Natural killer cell (primary cell): ENCODE results near the gene UBE2I. TPM values are rescaled to one million over a fixed set of nuclear protein-coding genes. Genes with fewer than 3 reads are reported as not detected.

Experiments
- ATAC-seq, 3 donors: fragments of 150-1000 bp in 2 of 3; fragments of 200-7000 bp in 1 of 3; cut with Tn5 transposase; 1 replicate in 1 of 3; 2 replicates in 2 of 3; pipeline ENCODE4 v1.10.0; 2021; ENCODE audit warnings: mild to moderate bottlenecking in 2 of 3, moderate library complexity in 2 of 3
- DNase-seq, 2 donors: peaks; one replicate each; pipeline versions ENCODE4 v3.0.0 to v3.0.0-alpha.2; 2013 to 2021; ENCODE audit warnings: mixed read lengths in 1 of 2
- H3K27ac ChIP-seq: one replicate; pipeline ENCODE4 v1.5.1; 2013; ENCODE audit warnings: mild to moderate bottlenecking, low read length
- H3K27me3 ChIP-seq: one replicate; pipeline ENCODE4 v1.6.1; 2013; ENCODE audit warnings: low read length; ENCODE audit not compliant: control insufficient read depth, insufficient read depth
- H3K36me3 ChIP-seq: one replicate; pipeline ENCODE4 v1.6.1; 2013; ENCODE audit warnings: low read length; ENCODE audit not compliant: control insufficient read depth, insufficient read depth
- H3K4me1 ChIP-seq: one replicate; pipeline ENCODE4 v1.6.1; 2013; ENCODE audit warnings: low read length; ENCODE audit not compliant: control insufficient read depth, insufficient read depth
- H3K4me3 ChIP-seq: one replicate; pipeline ENCODE4 v1.5.1; 2013; ENCODE audit warnings: low read length
- H3K9me3 ChIP-seq: one replicate; pipeline ENCODE4 v1.6.1; 2013; ENCODE audit warnings: low read length; ENCODE audit not compliant: control insufficient read depth, insufficient read depth
- H3K27ac Mint-ChIP-seq, 2 donors: one replicate each; pipeline ENCODE4 v1.8.0; 2022; ENCODE audit warnings: mild to moderate bottlenecking in 2 of 2, mixed read lengths in 2 of 2, moderate library complexity in 1 of 2
- H3K27me3 Mint-ChIP-seq, 2 donors: one replicate each; pipeline ENCODE4 v1.8.0; 2022; ENCODE audit warnings: low read depth in 2 of 2, mixed read lengths in 2 of 2
- H3K36me3 Mint-ChIP-seq: one replicate; pipeline ENCODE4 v1.8.0; 2022; ENCODE audit warnings: mixed read lengths
- H3K4me1 Mint-ChIP-seq, 2 donors: one replicate each; pipeline ENCODE4 v1.8.0; 2022; ENCODE audit warnings: mixed read lengths in 2 of 2
- H3K4me3 Mint-ChIP-seq: one replicate; pipeline ENCODE4 v1.8.0; 2022; ENCODE audit warnings: mild to moderate bottlenecking, moderate library complexity, mixed read lengths
- H3K9me3 Mint-ChIP-seq, 2 donors: one replicate each; pipeline ENCODE4 v1.8.0; 2022; ENCODE audit warnings: mixed read lengths in 2 of 2
- WGBS: methylation state at CpG from one replicate; pipeline ENCODE4 v1.1.7; 2013; ENCODE audit warnings: missing lambda C conversion rate; ENCODE audit not compliant: insufficient coverage; 5-methylcytosine and 5-hydroxymethylcytosine counted together
- intact Hi-C: fragments of 100-400 bp; cut with micrococcal nuclease; formaldehyde crosslinking; loops from one replicate; pipeline ENCODE4 v1.14.2; 2022
- total RNA-seq, 4 donors: library from RNA; stranded (reverse); fragments of 120-200 nt in 1 of 4; gene quantifications; one replicate each; pipeline versions ENCODE4 v1.2.3 to v1.2.4, GENCODE V29; 2013 to 2022
- TF ChIP-seq, protein P1 (sequence below): fragments of 200-600 bp; IDR thresholded peaks from one replicate; pipeline ENCODE4 v1.8.0; 2022; ENCODE audit warnings: antibody characterized with exemption

Gene UBE2I
- total RNA-seq, 3 donors from 2014 or later (not counting 1 experiment from before 2014, with no cell fraction given) = 367 to 412 (median 383) TPM

DNA sequence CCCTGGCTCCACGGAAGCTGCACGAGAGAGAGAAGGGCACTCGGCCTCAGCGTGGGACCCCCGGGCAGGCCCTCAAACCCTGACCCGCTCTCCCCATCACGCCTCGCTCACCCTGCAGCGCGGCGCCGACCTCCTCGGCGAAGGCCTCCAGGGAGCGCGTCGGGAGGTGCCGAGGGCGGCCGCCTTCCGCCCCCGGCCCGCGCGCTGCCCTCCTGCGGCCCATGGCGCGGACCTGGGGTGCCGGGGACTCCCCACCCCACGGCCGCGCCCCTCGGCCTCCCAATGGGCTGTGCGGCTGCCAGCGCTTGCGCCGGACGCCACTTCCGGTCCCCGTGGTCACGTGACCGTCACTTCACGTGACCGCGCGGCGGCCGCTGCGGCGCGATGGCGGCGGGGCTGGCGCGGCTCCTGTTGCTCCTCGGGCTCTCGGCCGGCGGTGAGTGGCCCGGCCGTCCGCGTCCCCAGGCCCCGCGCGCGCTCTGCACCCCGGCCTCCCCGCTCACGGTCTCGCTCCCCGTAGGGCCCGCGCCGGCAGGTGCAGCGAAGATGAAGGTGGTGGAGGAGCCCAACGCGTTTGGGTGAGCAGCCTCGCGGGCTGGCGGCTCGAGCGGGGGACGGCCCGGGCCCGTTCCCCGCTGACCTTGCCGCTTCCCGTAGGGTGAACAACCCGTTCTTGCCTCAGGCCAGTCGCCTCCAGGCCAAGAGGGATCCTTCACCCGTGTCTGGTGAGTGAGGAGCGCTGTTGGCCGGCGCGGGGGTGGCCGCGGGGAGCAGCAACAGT, 42.3 kb downstream of the UBE2I start, which contains the start of the genes GNPTG and TSR3:
Gene GNPTG, plus strand, starts transcription at position 350 of the 781 bp plus-strand sequence. Its CDS starts 35 bp downstream, at position 385.
Gene TSR3, minus strand, starts transcription at position 297 of the 781 bp plus-strand sequence. Its CDS starts 74 bp downstream, at position 223.
- no peaks in the 10 kb centered on the region for H3K9me3 ChIP-seq
- DNase-seq (peak; percentile 89 to 95), ATAC-seq (peak; percentile 91 to 96 (median 95))
- H3K4me1 ChIP-seq = peaks cover 25% of the 10 kb centered on the region
- peak within 1 kb of the TSS; percentile 74 for H3K4me3 ChIP-seq
- H3K27ac Mint-ChIP-seq = peak within 1 kb of the TSS; percentile 80
- H3K36me3 Mint-ChIP-seq = no peaks in the 10 kb centered on the region
- H3K9me3 Mint-ChIP-seq = no peaks in the 10 kb centered on the region
- TF ChIP-seq, protein P1, sequence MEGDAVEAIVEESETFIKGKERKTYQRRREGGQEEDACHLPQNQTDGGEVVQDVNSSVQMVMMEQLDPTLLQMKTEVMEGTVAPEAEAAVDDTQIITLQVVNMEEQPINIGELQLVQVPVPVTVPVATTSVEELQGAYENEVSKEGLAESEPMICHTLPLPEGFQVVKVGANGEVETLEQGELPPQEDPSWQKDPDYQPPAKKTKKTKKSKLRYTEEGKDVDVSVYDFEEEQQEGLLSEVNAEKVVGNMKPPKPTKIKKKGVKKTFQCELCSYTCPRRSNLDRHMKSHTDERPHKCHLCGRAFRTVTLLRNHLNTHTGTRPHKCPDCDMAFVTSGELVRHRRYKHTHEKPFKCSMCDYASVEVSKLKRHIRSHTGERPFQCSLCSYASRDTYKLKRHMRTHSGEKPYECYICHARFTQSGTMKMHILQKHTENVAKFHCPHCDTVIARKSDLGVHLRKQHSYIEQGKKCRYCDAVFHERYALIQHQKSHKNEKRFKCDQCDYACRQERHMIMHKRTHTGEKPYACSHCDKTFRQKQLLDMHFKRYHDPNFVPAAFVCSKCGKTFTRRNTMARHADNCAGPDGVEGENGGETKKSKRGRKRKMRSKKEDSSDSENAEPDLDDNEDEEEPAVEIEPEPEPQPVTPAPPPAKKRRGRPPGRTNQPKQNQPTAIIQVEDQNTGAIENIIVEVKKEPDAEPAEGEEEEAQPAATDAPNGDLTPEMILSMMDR = no peak
- peak within 1 kb of the TSS; percentile 55 for H3K27ac ChIP-seq
- no peaks in the 10 kb centered on the region for H3K27me3 Mint-ChIP-seq
- under 1% methylated on average over 98 of the region's 98 CpGs for WGBS
- H3K36me3 ChIP-seq = peaks cover 12% of the 10 kb centered on the region
- H3K4me3 Mint-ChIP-seq = peak within 1 kb of the TSS; percentile 86
- H3K27me3 ChIP-seq = no peaks in the 10 kb centered on the region
- intact Hi-C loops = loop anchor here (10.0 kb wide), 1 partner anchor 353 kb away; the partner anchor contains the start of gene MAPK8IP3
- peaks cover 27 to 56% of the 10 kb centered on the region in 2 donors for H3K4me1 Mint-ChIP-seq

DNA sequence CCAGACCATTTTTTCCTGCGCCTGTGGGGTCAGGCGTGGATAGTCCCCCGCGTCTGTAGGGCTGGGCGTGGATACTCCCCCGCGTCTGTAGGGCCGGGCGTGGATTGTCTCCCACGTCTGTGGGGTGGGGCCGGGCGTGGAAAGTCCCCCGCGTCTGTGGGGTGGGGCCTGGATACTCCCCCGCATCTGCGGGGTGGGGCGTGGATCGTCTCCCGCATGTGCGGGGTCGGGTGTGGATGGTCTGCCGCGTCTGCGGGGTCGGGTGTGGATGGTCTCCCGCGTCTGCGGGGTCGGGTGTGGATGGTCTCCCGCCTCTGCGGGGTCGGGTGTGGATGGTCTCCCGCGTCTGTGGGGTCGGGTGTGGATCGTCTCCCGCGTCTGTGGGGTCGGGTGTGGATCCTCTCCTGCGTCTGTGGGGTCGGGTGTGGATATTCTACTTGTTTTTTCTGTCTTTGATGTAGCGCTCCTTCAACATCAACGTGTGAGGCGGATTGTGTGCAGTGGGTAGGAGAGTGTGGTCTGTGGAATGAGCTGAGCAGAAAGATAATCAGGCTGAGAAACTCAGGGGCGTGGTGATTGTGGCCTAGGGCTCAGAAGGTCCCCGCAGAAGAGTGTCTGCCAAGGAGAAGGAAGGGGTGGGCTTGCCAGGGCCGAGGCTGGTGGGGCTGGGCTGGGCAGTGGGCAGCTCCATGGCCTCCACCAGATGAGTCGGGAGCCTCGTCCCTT, 45.5 kb downstream of the UBE2I start:
- WGBS = 90% methylated on average over 49 of the region's 49 CpGs
- ATAC-seq = no peak
- H3K4me1 ChIP-seq = peaks cover 25% of the 10 kb centered on the region
- intact Hi-C loops = loop anchor here (10.0 kb wide), 1 partner anchor 350 kb away; the partner anchor contains the start of gene MAPK8IP3
- H3K9me3 ChIP-seq = no peaks in the 10 kb centered on the region
- TF ChIP-seq, protein P1 = no peak
- H3K27ac ChIP-seq = no peak overlapping the region
- H3K4me1 Mint-ChIP-seq = peaks cover 27 to 61% of the 10 kb centered on the region in 2 donors
- DNase-seq = no peak
- no peaks in the 10 kb centered on the region for H3K36me3 Mint-ChIP-seq
- H3K27me3 ChIP-seq = no peaks in the 10 kb centered on the region
- no peak overlapping the region for H3K4me3 ChIP-seq
- peak overlapping the region in 1 of 2 donors; percentile 21 for H3K27ac Mint-ChIP-seq
- no peaks in the 10 kb centered on the region for H3K9me3 Mint-ChIP-seq
- no peaks in the 10 kb centered on the region for H3K27me3 Mint-ChIP-seq
- H3K4me3 Mint-ChIP-seq = no peak overlapping the region
- peaks cover 3% of the 10 kb centered on the region for H3K36me3 ChIP-seq

DNA sequence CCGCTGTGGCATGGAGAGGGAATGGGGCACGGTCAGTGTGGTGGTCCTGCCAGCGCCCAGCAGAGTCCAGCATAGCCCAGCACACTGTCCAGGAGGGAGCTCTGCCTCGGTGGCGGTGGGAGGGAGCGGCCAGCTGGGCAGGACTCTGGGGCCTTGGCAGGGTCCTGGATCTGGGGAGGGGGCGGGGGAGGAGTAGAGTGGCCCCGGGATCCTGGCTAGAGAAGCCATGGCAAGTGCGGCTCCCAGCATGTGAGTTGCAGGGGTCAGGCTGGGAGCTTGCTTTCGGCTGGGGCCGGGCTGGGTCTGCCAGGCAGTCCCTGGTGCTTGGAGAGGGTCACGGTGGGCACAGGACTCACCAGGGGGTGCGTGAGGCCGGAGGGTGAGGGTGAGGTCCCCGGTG, 46.2 kb downstream of the UBE2I start:
- no peak for ATAC-seq
- H3K27ac ChIP-seq = no peak overlapping the region
- Mint-ChIP-seq H3K36me3 (no peaks in the 10 kb centered on the region), H3K4me3 (no peak overlapping the region), H3K4me1 (peaks cover 27 to 55% of the 10 kb centered on the region in 2 donors), H3K27me3 (no peaks in the 10 kb centered on the region), H3K27ac (peak overlapping the region in 1 of 2 donors; percentile 21), H3K9me3 (no peaks in the 10 kb centered on the region)
- TF ChIP-seq, protein P1 = no peak
- 93% methylated on average over 15 of the region's 15 CpGs for WGBS
- DNase-seq = no peak
- no peak overlapping the region for H3K4me3 ChIP-seq
- H3K36me3 ChIP-seq = peaks cover 3% of the 10 kb centered on the region
- H3K4me1 ChIP-seq = peaks cover 19% of the 10 kb centered on the region
- no peaks in the 10 kb centered on the region for H3K27me3 ChIP-seq
- intact Hi-C loops = loop anchor here (10.0 kb wide), 1 partner anchor 349 kb away; the partner anchor contains the start of gene MAPK8IP3
- no peaks in the 10 kb centered on the region for H3K9me3 ChIP-seq
